ENCODE measurements around the gene GDF11. TPM values are rescaled to one million over a fixed set of nuclear protein-coding genes. Genes with fewer than 3 reads are reported as not detected.

Gene GDF11
- total and polyA plus RNA-seq, 2 of the 8 experiments (the other 6 are each of a cell fraction or from before 2014, with no cell fraction given) = 12.1 to 15.1 TPM

- H3K23me2 ChIP-seq (ENCODE audit: low read depth, low read length) = peaks cover 16% of the 10 kb centered on the region
- H3K23ac ChIP-seq (ENCODE audit: insufficient read length) = no peak overlapping the region
- H3K4me1 ChIP-seq (replicated peaks in 1 of 4; ENCODE audit: control insufficient read depth in 3 of 4, insufficient read depth in 4 of 4, low read length in 3 of 4) = peaks cover 6 to 24% (median 13%) of the 10 kb centered on the region in 4 experiments
- H3K4ac ChIP-seq (replicated peaks; ENCODE audit: insufficient read length, low read depth, low read length) = no peak overlapping the region
- H3K4me2 ChIP-seq (ENCODE audit: insufficient read depth in 1 of 2, low read depth in 2 of 2, low read length in 2 of 2) = no peak overlapping the region
- H2BK120ac ChIP-seq (replicated peaks; ENCODE audit: low read depth, low read length) = no peak overlapping the region
- no peak overlapping the region for H2BK5ac ChIP-seq (ENCODE audit: low read depth, low read length)
- no peak overlapping the region for H4K8ac ChIP-seq (ENCODE audit: extremely low read depth, insufficient read depth, low read length)
- DNase-seq (ENCODE audit: low read depth in 1 of 2, low spot score in 2 of 2) = no peak
- H3K79me1 ChIP-seq (ENCODE audit: low read depth, low read length) = peaks cover 5% of the 10 kb centered on the region
- H2BK20ac ChIP-seq (ENCODE audit: low read length) = no peak overlapping the region
- H3K36me3 ChIP-seq (ENCODE audit: control insufficient read depth in 2 of 4, insufficient read depth in 4 of 4, low read length in 3 of 4) = no peaks in the 10 kb centered on the region
- H3K18ac ChIP-seq (ENCODE audit: extremely low read depth, low read length) = no peak overlapping the region
- no peaks in the 10 kb centered on the region for H3K9me3 ChIP-seq (ENCODE audit: insufficient read depth in 2 of 2, low read depth in 1 of 2, low read length in 1 of 2)
- H3K27ac ChIP-seq (ENCODE audit: low read depth, low read length) = no peak overlapping the region
- H4K91ac ChIP-seq (replicated peaks; ENCODE audit: insufficient read length, low read length) = no peak overlapping the region
- no peak overlapping the region for H3K9ac ChIP-seq (replicated peaks in 1 of 4; ENCODE audit: extremely low read depth in 1 of 4, low read depth in 3 of 4, low read length in 3 of 4)
- ChIA-PET CTCF (ENCODE audit: partially characterized antibody) (interaction anchor here (0.6 to 4.6 kb wide), 8 partner anchors 8 to 97 kb away, joined by 3 to 30 read pairs (median 4); a partner anchor contains a TSS), POLR2A (ENCODE audit: partially characterized antibody) (interaction anchor here (0.7 to 2.0 kb wide), 5 partner anchors 8 to 261 kb away, joined by 3 to 11 read pairs (median 3); partner anchors contain the start of genes CD63, RAB5B and RDH5)
- no peak for FAIRE-seq
- 0 out of 2 replicates have a peak overlapping the region, but pooled peaks have one; percentile 12 for H2BK15ac ChIP-seq (ENCODE audit: low read length)
- H3K56ac ChIP-seq (replicated peaks; ENCODE audit: insufficient read length, low read depth, low read length) = no peak overlapping the region
- no peak overlapping the region for H3K4me3 ChIP-seq (ENCODE audit: extremely low read depth in 1 of 4, insufficient read depth in 2 of 4, low read depth in 3 of 4, low read length in 4 of 4)
- peak overlapping the region; percentile 47; the same call in 1 of the 2 replicates for H2AK5ac ChIP-seq (ENCODE audit: low read depth, low read length)
- H3K27me3 ChIP-seq (replicated peaks in 1 of 4; ENCODE audit: control insufficient read depth in 3 of 4, extremely low read depth in 1 of 4, insufficient read depth in 3 of 4, low read length in 3 of 4) = no peaks in the 10 kb centered on the region; a peak in 3 of 7 replicates
- WGBS, 2 experiments (ENCODE audit: extremely low coverage in 1 of 2, insufficient coverage in 1 of 2, insufficient read length in 1 of 2, insufficient replicate concordance in 2 of 2, low coverage in 1 of 2, low lambda C conversion rate in 2 of 2, missing lambda C conversion rate in 1 of 2) = 92% methylated on average over 1 of the region's 1 CpG; no CpG with 5 or more reads in 1 of the 2 experiments
- no peak overlapping the region for H4K5ac ChIP-seq (ENCODE audit: insufficient read length, low read depth, low read length)
- peaks cover 0 to 9% of the 10 kb centered on the region in 2 experiments; a peak in 1 of 4 replicates for H3K79me2 ChIP-seq (ENCODE audit: control insufficient read depth in 1 of 2, insufficient read depth in 2 of 2, low read length in 2 of 2)
- no peak overlapping the region for H2BK12ac ChIP-seq (ENCODE audit: low read depth, low read length)
- no peak overlapping the region for H2AFZ ChIP-seq (ENCODE audit: low read length)
- no peak overlapping the region for H3K14ac ChIP-seq (ENCODE audit: insufficient read length)
- no peaks in the 10 kb centered on the region for H4K20me1 ChIP-seq (replicated peaks in 1 of 2; ENCODE audit: control insufficient read depth in 1 of 2, insufficient read depth in 2 of 2, low read length in 2 of 2)
- TF ChIP-seq BRCA1 (IDR thresholded peaks at IDR 0.05; ENCODE audit: low read depth, low read length) = no peak
- no peak for TF ChIP-seq KDM5A (IDR thresholded peaks at IDR 0.05; ENCODE audit: low read length)
- no peak for TF ChIP-seq BCL11A (IDR thresholded peaks at IDR 0.05; ENCODE audit: low read depth in 2 of 2, low read length in 2 of 2)
- no peak for TF ChIP-seq TBP (IDR thresholded peaks at IDR 0.05; ENCODE audit: low read depth, low read length)
- no peak for TF ChIP-seq GTF2F1 (IDR thresholded peaks at IDR 0.05; ENCODE audit: borderline replicate concordance, low read depth, low read length)
- no peak for TF ChIP-seq SUZ12 (IDR thresholded peaks at IDR 0.05; ENCODE audit: low read length)
- TF ChIP-seq SIX5 (IDR thresholded peaks at IDR 0.05; ENCODE audit: low read depth, low read length) = no peak
- no peak for TF ChIP-seq CHD2 (IDR thresholded peaks at IDR 0.05; ENCODE audit: low read length)
- no peak for TF ChIP-seq PHF8 (conservative IDR thresholded peaks at IDR 0.05; ENCODE audit: low read depth, low read length)
- TF ChIP-seq HDAC6 (IDR thresholded peaks at IDR 0.05; ENCODE audit: low read depth, low read length) = no peak
- TF ChIP-seq POU5F1 (IDR thresholded peaks at IDR 0.05; ENCODE audit: low read depth, low read length) = no peak
- no peak for TF ChIP-seq HDAC2 (IDR thresholded peaks at IDR 0.05; ENCODE audit: borderline replicate concordance in 1 of 2, low read depth in 2 of 2, low read length in 2 of 2)
- no peak for TF ChIP-seq TAF1 (IDR thresholded peaks at IDR 0.05; ENCODE audit: low read depth, low read length)
These were observed 30.1 kb upstream of the GDF11 start for GRCh38 chr12:55712700-55713415.

Measured in H1 (cell line).